HTERT RPE-1 (cell line): Measurements from ENCODE around the gene SLC6A18.

Source experiments
- in situ Hi-C: fragments of 300-500 bp; cut with MboI; formaldehyde crosslinking; loops from 4 replicates; pipeline ENCODE4 v1.14.3; 2020; ENCODE audit warnings: low sequenced_read_pairs

The SLC6A18 gene

GRCh38 chr5:1203311-1203967 lies 21.7 kb upstream of the SLC6A18 start:
- in situ Hi-C loops = no loop called here

GRCh38 chr5:1203968-1204692 lies 21.1 kb upstream of the SLC6A18 start:
- in situ Hi-C loops = no loop called here

GRCh38 chr5:1204693-1205242 lies 20.4 kb upstream of the SLC6A18 start:
- in situ Hi-C loops = no loop called here

- in situ Hi-C loops = no loop called here
These were observed 19.7 kb upstream of the SLC6A18 start for GRCh38 chr5:1205255-1206180.

- in situ Hi-C loops = no loop called here
These were observed 18.4 kb upstream of the SLC6A18 start for GRCh38 chr5:1206521-1207412.

- in situ Hi-C loops = no loop called here
These were observed 17.6 kb upstream of the SLC6A18 start for GRCh38 chr5:1207555-1207954.

- in situ Hi-C loops = no loop called here
These were observed 16.9 kb upstream of the SLC6A18 start for GRCh38 chr5:1208221-1208742.

GRCh38 chr5:1208743-1209488 lies 16.3 kb upstream of the SLC6A18 start:
- in situ Hi-C loops = no loop called here

- in situ Hi-C loops = no loop called here
These were observed 15.7 kb upstream of the SLC6A18 start for GRCh38 chr5:1209489-1209852.

GRCh38 chr5:1209896-1210776 lies 15.0 kb upstream of the SLC6A18 start:
- in situ Hi-C loops = no loop called here

- in situ Hi-C loops = no loop called here
These were observed 14.3 kb upstream of the SLC6A18 start for GRCh38 chr5:1210832-1211251.

GRCh38 chr5:1211701-1212100 lies 13.5 kb upstream of the SLC6A18 start:
- in situ Hi-C loops = no loop called here

GRCh38 chr5:1212271-1212670 lies 12.9 kb upstream of the SLC6A18 start:
- in situ Hi-C loops = no loop called here

GRCh38 chr5:1212881-1213280 lies 12.3 kb upstream of the SLC6A18 start:
- in situ Hi-C loops = no loop called here

GRCh38 chr5:1213508-1214162 lies 11.5 kb upstream of the SLC6A18 start:
- in situ Hi-C loops = no loop called here

GRCh38 chr5:1214163-1214935 lies 10.8 kb upstream of the SLC6A18 start:
- in situ Hi-C loops = no loop called here

GRCh38 chr5:1214936-1215220 lies 10.3 kb upstream of the SLC6A18 start:
- in situ Hi-C loops = no loop called here
